OCI-LY7 (cell line): Measurements from ENCODE around the gene ZNF277.

Source experiments
- EZH2phosphoT487 ChIP-seq: fragments of 200-600 bp; sonication (generic); IDR thresholded peaks from 2 replicates; pipeline ENCODE4 v1.6.1; 2018; ENCODE audit warnings: low read depth, borderline replicate concordance, mild to moderate bottlenecking, mixed run types, antibody characterized with exemption, low read length, moderate library complexity, mixed read lengths
- TF ChIP-seq, protein P1 (sequence below): fragments of 200-600 bp; sonication (generic); conservative IDR thresholded peaks from 2 replicates; pipeline ENCODE4 v1.5.1; 2014; ENCODE audit warnings: mild to moderate bottlenecking, antibody characterized with exemption, low read length, moderate library complexity, mixed read lengths

DNA sequence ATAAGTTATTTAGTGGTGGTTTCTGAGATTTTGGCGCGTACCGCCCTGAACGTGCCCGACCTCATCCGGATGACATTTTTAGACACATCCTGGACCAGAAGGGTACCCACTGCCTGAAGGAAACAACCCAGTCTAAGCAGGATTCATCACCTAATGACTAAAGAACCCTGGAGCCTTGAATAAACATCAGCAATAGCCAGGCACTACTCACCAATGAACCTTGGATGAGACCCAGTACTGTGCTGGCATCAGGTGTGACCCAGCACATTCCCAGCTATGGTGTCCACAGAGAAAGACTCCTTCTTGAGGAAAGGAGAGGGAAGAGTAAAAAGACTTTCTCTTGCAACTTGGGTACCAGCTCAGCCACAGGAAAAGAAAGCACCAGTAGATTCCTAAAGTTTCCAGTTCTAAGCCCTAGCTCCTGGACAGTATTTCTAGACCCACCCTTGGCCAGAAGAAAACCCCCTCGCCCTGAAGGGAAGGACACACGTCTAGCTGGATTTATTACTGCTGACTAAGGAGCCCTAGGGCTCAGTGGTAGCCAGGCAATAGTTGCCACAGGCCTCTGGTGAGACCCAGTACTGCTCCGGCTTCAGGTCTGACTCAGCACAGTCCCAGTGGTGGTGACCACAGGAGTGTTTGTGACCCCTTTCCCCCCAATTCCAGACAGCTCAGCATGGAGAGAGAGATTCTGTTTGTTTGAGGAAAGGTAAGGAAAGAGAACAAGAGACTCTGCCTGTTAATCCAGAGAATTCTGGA, 32.5 kb downstream of the ZNF277 start:
- TF ChIP-seq, protein P1, sequence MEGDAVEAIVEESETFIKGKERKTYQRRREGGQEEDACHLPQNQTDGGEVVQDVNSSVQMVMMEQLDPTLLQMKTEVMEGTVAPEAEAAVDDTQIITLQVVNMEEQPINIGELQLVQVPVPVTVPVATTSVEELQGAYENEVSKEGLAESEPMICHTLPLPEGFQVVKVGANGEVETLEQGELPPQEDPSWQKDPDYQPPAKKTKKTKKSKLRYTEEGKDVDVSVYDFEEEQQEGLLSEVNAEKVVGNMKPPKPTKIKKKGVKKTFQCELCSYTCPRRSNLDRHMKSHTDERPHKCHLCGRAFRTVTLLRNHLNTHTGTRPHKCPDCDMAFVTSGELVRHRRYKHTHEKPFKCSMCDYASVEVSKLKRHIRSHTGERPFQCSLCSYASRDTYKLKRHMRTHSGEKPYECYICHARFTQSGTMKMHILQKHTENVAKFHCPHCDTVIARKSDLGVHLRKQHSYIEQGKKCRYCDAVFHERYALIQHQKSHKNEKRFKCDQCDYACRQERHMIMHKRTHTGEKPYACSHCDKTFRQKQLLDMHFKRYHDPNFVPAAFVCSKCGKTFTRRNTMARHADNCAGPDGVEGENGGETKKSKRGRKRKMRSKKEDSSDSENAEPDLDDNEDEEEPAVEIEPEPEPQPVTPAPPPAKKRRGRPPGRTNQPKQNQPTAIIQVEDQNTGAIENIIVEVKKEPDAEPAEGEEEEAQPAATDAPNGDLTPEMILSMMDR, result no peak
- TF ChIP-seq EZH2phosphoT487, result no peak
